H9 (cell line): ENCODE results near the gene DYNC2H1. TPM values are rescaled to one million over a fixed set of nuclear protein-coding genes. Genes with fewer than 3 reads are reported as not detected.

Experiments used
- DNase-seq: peaks from one replicate; pipeline ENCODE4 v3.0.0-alpha.2; 2017
- H2AFZ ChIP-seq: one replicate; pipeline ENCODE4 v1.6.1; 2013; ENCODE audit warnings: mild to moderate bottlenecking, low read length, control low read depth, moderate library complexity
- H2AK5ac ChIP-seq: 2 replicates; pipeline ENCODE4 v1.6.1; 2013; ENCODE audit warnings: low read length, control low read depth, mixed read lengths; ENCODE audit not compliant: insufficient read length
- H2BK120ac ChIP-seq: one replicate; pipeline ENCODE4 v1.6.1; 2013; ENCODE audit warnings: low read depth, mild to moderate bottlenecking, low read length, control low read depth, inconsistent platforms; ENCODE audit not compliant: poor library complexity, severe bottlenecking
- H2BK12ac ChIP-seq: 2 replicates; pipeline ENCODE4 v1.6.1; 2013; ENCODE audit warnings: low read length, control low read depth, mixed read lengths, low read depth; ENCODE audit not compliant: insufficient read length
- H2BK15ac ChIP-seq: 2 replicates; pipeline ENCODE4 v1.6.1; 2013; ENCODE audit warnings: low read depth, low read length, control low read depth
- H2BK20ac ChIP-seq: one replicate; pipeline ENCODE4 v1.6.1; 2013; ENCODE audit warnings: low read depth, mild to moderate bottlenecking, low read length, control low read depth, inconsistent platforms; ENCODE audit not compliant: poor library complexity, severe bottlenecking
- H2BK5ac ChIP-seq: 2 replicates; pipeline ENCODE4 v1.6.1; 2013; ENCODE audit warnings: low read length, control low read depth, mixed read lengths; ENCODE audit not compliant: insufficient read length
- H3K14ac ChIP-seq: 2 replicates; pipeline ENCODE4 v1.6.1; 2013; ENCODE audit warnings: low read length, control low read depth; ENCODE audit not compliant: insufficient read depth
- H3K18ac ChIP-seq: 2 replicates; pipeline ENCODE4 v1.6.1; 2013; ENCODE audit warnings: low read depth, mild to moderate bottlenecking, mixed read lengths, low read length, control low read depth; ENCODE audit not compliant: insufficient read length
- H3K23ac ChIP-seq: 2 replicates; pipeline ENCODE4 v1.6.1; 2013; ENCODE audit warnings: low read length, control low read depth, mixed read lengths, low read depth; ENCODE audit not compliant: insufficient read length
- H3K23me2 ChIP-seq: 2 replicates; pipeline ENCODE4 v1.6.1; 2013; ENCODE audit warnings: low read depth, mild to moderate bottlenecking, mixed read lengths, low read length, control low read depth; ENCODE audit not compliant: insufficient read length, poor library complexity, severe bottlenecking
- H3K27ac ChIP-seq: 2 replicates; pipeline ENCODE4 v1.5.1; 2013; ENCODE audit warnings: low read length, control low read depth, mixed read lengths, low read depth; ENCODE audit not compliant: insufficient read length
- H3K27me3 ChIP-seq: 2 replicates; pipeline ENCODE4 v1.6.1; 2013; ENCODE audit warnings: low read length, control low read depth, inconsistent platforms; ENCODE audit not compliant: insufficient read depth
- H3K4ac ChIP-seq: 2 replicates; pipeline ENCODE4 v1.6.1; 2013; ENCODE audit warnings: low read depth, mild to moderate bottlenecking, control low read depth, inconsistent platforms, low read length, moderate library complexity
- H3K4me1 ChIP-seq: 2 replicates; pipeline ENCODE4 v1.6.1; 2013; ENCODE audit warnings: low read length, control low read depth, inconsistent platforms; ENCODE audit not compliant: insufficient read depth
- H3K4me2 ChIP-seq: 2 replicates; pipeline ENCODE4 v1.6.1; 2013; ENCODE audit warnings: low read length, control low read depth, mixed read lengths; ENCODE audit not compliant: insufficient read length, insufficient read depth
- H3K56ac ChIP-seq: 2 replicates; pipeline ENCODE4 v1.6.1; 2013; ENCODE audit warnings: low read depth, mild to moderate bottlenecking, mixed read lengths, low read length, control low read depth; ENCODE audit not compliant: insufficient read length
- H3K79me1 ChIP-seq: 2 replicates; pipeline ENCODE4 v1.6.1; 2013; ENCODE audit warnings: low read depth, mild to moderate bottlenecking, moderate library complexity, low read length, control low read depth, inconsistent platforms; ENCODE audit not compliant: insufficient read depth, poor library complexity, severe bottlenecking
- H3K79me2 ChIP-seq: 2 replicates; pipeline ENCODE4 v1.6.1; 2013; ENCODE audit warnings: low read length, control low read depth, inconsistent platforms; ENCODE audit not compliant: insufficient read depth
- H3K9ac ChIP-seq: 2 replicates; pipeline ENCODE4 v1.6.1; 2013; ENCODE audit warnings: low read length, control low read depth, mixed read lengths; ENCODE audit not compliant: insufficient read length; ENCODE audit errors: extremely low read depth
- H3K9me3 ChIP-seq: one replicate; pipeline ENCODE4 v1.6.1; 2013; ENCODE audit warnings: low read depth, low read length, inconsistent platforms; ENCODE audit not compliant: control insufficient read depth
- H3T11ph ChIP-seq: one replicate; pipeline ENCODE4 v1.6.1; 2013; ENCODE audit warnings: mild to moderate bottlenecking, low read length, control low read depth, inconsistent platforms
- H4K20me1 ChIP-seq: one replicate; pipeline ENCODE4 v1.6.1; 2013; ENCODE audit not compliant: control insufficient read depth, insufficient read length, insufficient read depth
- H4K5ac ChIP-seq: 2 replicates; pipeline ENCODE4 v1.6.1; 2013; ENCODE audit warnings: low read depth, mild to moderate bottlenecking, mixed read lengths, low read length, control low read depth; ENCODE audit not compliant: insufficient read length
- H4K8ac ChIP-seq: replicated peaks from 2 replicates; pipeline ENCODE4 v1.6.1; 2013; ENCODE audit warnings: low read length, control low read depth, mixed read lengths, low read depth; ENCODE audit not compliant: insufficient read length
- H4K91ac ChIP-seq: 2 replicates; pipeline ENCODE4 v1.6.1; 2013; ENCODE audit warnings: low read depth, mild to moderate bottlenecking, moderate library complexity, mixed read lengths, low read length, control low read depth; ENCODE audit not compliant: insufficient read length
- H3K27ac Mint-ChIP-seq, 3 experiments: 2 replicates in 2 of 3; 3 replicates in 1 of 3; pipeline ENCODE4 v1.8.0; 2020 to 2021; ENCODE audit warnings: mixed read lengths in 3 of 3, mild to moderate bottlenecking in 1 of 3, moderate library complexity in 1 of 3
- H3K27me3 Mint-ChIP-seq: 2 replicates; pipeline ENCODE4 v1.8.0; 2021; ENCODE audit warnings: low read depth, mild to moderate bottlenecking, moderate library complexity, mixed read lengths
- H3K36me3 Mint-ChIP-seq, 3 experiments: 2 replicates in 2 of 3; 3 replicates in 1 of 3; pipeline ENCODE4 v1.8.0; 2020 to 2021; ENCODE audit warnings: low read depth in 3 of 3, mixed read lengths in 3 of 3; ENCODE audit not compliant: insufficient read depth in 1 of 3
- H3K4me1 Mint-ChIP-seq, 2 experiments: 2 replicates each; pipeline ENCODE4 v1.8.0; 2020; ENCODE audit warnings: mixed read lengths in 2 of 2
- H3K4me3 Mint-ChIP-seq, 2 experiments: 2 replicates in 1 of 2; 3 replicates in 1 of 2; pipeline ENCODE4 v1.8.0; 2020 to 2021; ENCODE audit warnings: mild to moderate bottlenecking in 2 of 2, mixed read lengths in 2 of 2, moderate library complexity in 1 of 2
- H3K9me3 Mint-ChIP-seq, 2 experiments: 2 replicates in 1 of 2; 3 replicates in 1 of 2; pipeline ENCODE4 v1.8.0; 2020; ENCODE audit warnings: mild to moderate bottlenecking in 2 of 2, mixed read lengths in 2 of 2, moderate library complexity in 1 of 2
- CTCF ChIP-seq: fragments of 200-600 bp; sonication (generic); conservative IDR thresholded peaks from 3 replicates; pipeline ENCODE4 v1.8.0; 2021; ENCODE audit warnings: antibody characterized with exemption, mild to moderate bottlenecking
- WGBS: extraction: QIAGEN DNeasy Blood & Tissue Kit; methylation state at CpG from one replicate; pipeline ENCODE4 v1.1.7; 2013; ENCODE audit warnings: missing lambda C conversion rate, low lambda C conversion rate, mixed read lengths; ENCODE audit not compliant: insufficient read length; ENCODE audit errors: extremely low coverage; 5-methylcytosine and 5-hydroxymethylcytosine counted together
- total RNA-seq: library from RNA; stranded (reverse); gene quantifications from 2 replicates; pipeline ENCODE4 v1.2.1, GENCODE V29; 2021

The DYNC2H1 gene
- total RNA-seq, 1 experiment from 2014 or later: 13.2 TPM

- Histone ChIP-seq H3K56ac (no peak overlapping the region), H3K27me3 (no peaks in the 10 kb centered on the region), H3K4me2 (no peak overlapping the region), H3K79me2 (no peaks in the 10 kb centered on the region), H3K14ac (no peak overlapping the region), H2BK5ac (no peak overlapping the region), H3K9ac (no peak overlapping the region), H3T11ph (no peak overlapping the region), H3K9me3 (no peaks in the 10 kb centered on the region), H3K23me2 (no peaks in the 10 kb centered on the region), H3K79me1 (no peaks in the 10 kb centered on the region), H2BK120ac (no peak overlapping the region), H2BK12ac (no peak overlapping the region), H2AK5ac (no peak overlapping the region), H4K91ac (no peak overlapping the region), H3K18ac (no peak overlapping the region), H4K5ac (no peak overlapping the region), H2AFZ (no peak overlapping the region), H2BK20ac (no peak overlapping the region), H3K23ac (no peak overlapping the region), H4K8ac (no peak overlapping the region), H4K20me1 (no peaks in the 10 kb centered on the region), H3K27ac (no peak overlapping the region), H2BK15ac (no peak overlapping the region), H3K4me1 (no peaks in the 10 kb centered on the region), H3K4ac (no peak overlapping the region)
- no peak for TF ChIP-seq CTCF
- WGBS: no CpG with 5 or more reads among the region's 3 CpGs
- H3K36me3 Mint-ChIP-seq: no peaks in the 10 kb centered on the region
- no peak overlapping the region for H3K4me3 Mint-ChIP-seq
- H3K9me3 Mint-ChIP-seq: no peaks in the 10 kb centered on the region
- no peak for DNase-seq
- H3K4me1 Mint-ChIP-seq: peaks cover 3 to 4% of the 10 kb centered on the region in 2 experiments; a peak in 1 of 4 replicates
- H3K27ac Mint-ChIP-seq: 0 out of 7 replicates have a peak overlapping the region, but pooled peaks of 1 of the 3 experiments have one; percentile 1
- H3K27me3 Mint-ChIP-seq: no peaks in the 10 kb centered on the region
Measured at GRCh38 chr11:103436131-103436770, 327.0 kb downstream of the DYNC2H1 start.
